ENCODE data around the gene SLC6A13. TPM values are rescaled to one million over a fixed set of nuclear protein-coding genes. Genes with fewer than 3 reads are reported as not detected.
"Not testable (repeated sequence)": the region's sequence is repeated elsewhere in the genome, so short reads cannot be mapped to it uniquely, and the experiment has no call there.

The SLC6A13 gene
- 10 to 100 TPM; 47.4 to 52.9 (median 50.8) TPM for polyA plus RNA-seq (ENCODE audit: insufficient read length in 3 of 3)

- DNase-seq (ENCODE audit: low read depth in 3 of 3, low spot score in 2 of 3), result peak in 2 of 3 donors; percentile 56 to 75
Observed at GRCh38 chr12:262817-263216, at the start of gene SLC6A13. SLC6A13 (minus strand) TSS chr12:262836; CDS start chr12:260052, 2,784 bp downstream.

GRCh38 chr12:308511-308910 is 45.9 kb upstream of the SLC6A13 start:
- no peak for DNase-seq (ENCODE audit: low read depth in 3 of 3, low spot score in 2 of 3)

- no peak for DNase-seq (ENCODE audit: low read depth in 3 of 3, low spot score in 2 of 3)
Observed at GRCh38 chr12:307406-307805, 44.8 kb upstream of the SLC6A13 start.

- DNase-seq (ENCODE audit: low read depth in 3 of 3, low spot score in 2 of 3), result no peak
Observed at GRCh38 chr12:304805-305204, 42.2 kb upstream of the SLC6A13 start.

GRCh38 chr12:302766-303165 is 40.1 kb upstream of the SLC6A13 start:
- not testable (repeated sequence) for DNase-seq (ENCODE audit: low read depth in 3 of 3, low spot score in 2 of 3)

GRCh38 chr12:300166-300565 is 37.5 kb upstream of the SLC6A13 start:
- DNase-seq (ENCODE audit: low read depth in 3 of 3, low spot score in 2 of 3), result not testable (repeated sequence)

- DNase-seq (ENCODE audit: low read depth in 3 of 3, low spot score in 2 of 3), result not testable (repeated sequence)
Observed at GRCh38 chr12:299511-299910, 36.9 kb upstream of the SLC6A13 start.

GRCh38 chr12:298059-298458 is 35.4 kb upstream of the SLC6A13 start:
- DNase-seq (ENCODE audit: low read depth in 3 of 3, low spot score in 2 of 3), result not testable (repeated sequence)

- DNase-seq (ENCODE audit: low read depth in 3 of 3, low spot score in 2 of 3), result no peak
Observed at GRCh38 chr12:295132-295531, 32.5 kb upstream of the SLC6A13 start.

GRCh38 chr12:293199-293598 is 30.6 kb upstream of the SLC6A13 start:
- no peak for DNase-seq (ENCODE audit: low read depth in 3 of 3, low spot score in 2 of 3)

GRCh38 chr12:292186-292585 is 29.6 kb upstream of the SLC6A13 start:
- DNase-seq (ENCODE audit: low read depth in 3 of 3, low spot score in 2 of 3), result no peak

GRCh38 chr12:291153-291723 is 28.6 kb upstream of the SLC6A13 start:
- DNase-seq (ENCODE audit: low read depth in 3 of 3, low spot score in 2 of 3), result no peak

- DNase-seq (ENCODE audit: low read depth in 3 of 3, low spot score in 2 of 3), result no peak
Observed at GRCh38 chr12:288687-289086, 26.1 kb upstream of the SLC6A13 start.

GRCh38 chr12:286531-287300 is 24.1 kb upstream of the SLC6A13 start:
- DNase-seq (ENCODE audit: low read depth in 3 of 3, low spot score in 2 of 3), result no peak

- no peak for DNase-seq (ENCODE audit: low read depth in 3 of 3, low spot score in 2 of 3)
Observed at GRCh38 chr12:278046-278445, 15.4 kb upstream of the SLC6A13 start.

GRCh38 chr12:275812-276211 is 13.2 kb upstream of the SLC6A13 start:
- DNase-seq (ENCODE audit: low read depth in 3 of 3, low spot score in 2 of 3), result no peak

GRCh38 chr12:273382-273781 is 10.7 kb upstream of the SLC6A13 start:
- no peak for DNase-seq (ENCODE audit: low read depth in 3 of 3, low spot score in 2 of 3)

- no peak for DNase-seq (ENCODE audit: low read depth in 3 of 3, low spot score in 2 of 3)
Observed at GRCh38 chr12:272942-273341, 10.3 kb upstream of the SLC6A13 start.

GRCh38 chr12:271161-271560 is 8.5 kb upstream of the SLC6A13 start:
- no peak for DNase-seq (ENCODE audit: low read depth in 3 of 3, low spot score in 2 of 3)

GRCh38 chr12:269191-269590 is 6.6 kb upstream of the SLC6A13 start:
- no peak for DNase-seq (ENCODE audit: low read depth in 3 of 3, low spot score in 2 of 3)

GRCh38 chr12:268483-268840 is 5.8 kb upstream of the SLC6A13 start:
- DNase-seq (ENCODE audit: low read depth in 3 of 3, low spot score in 2 of 3), result no peak

All from right renal cortex interstitium (tissue), 3 donors.